SK-N-SH treated with all-trans-retinoic acid at 6 μM for 48 hours (cell line): ENCODE data around the gene SAMD8.

Source experiments
- ATAC-seq: fragments of 200-7000 bp; cut with Tn5 transposase; 3 replicates; pipeline ENCODE4 v1.9.1; 2020; ENCODE audit warnings: mild to moderate bottlenecking, moderate library complexity
- ARNTL ChIP-seq: fragments of 450-650 bp; formaldehyde crosslinking; IDR thresholded peaks from 2 replicates; pipeline ENCODE4 v1.5.0; 2020; ENCODE audit warnings: low read depth, mild to moderate bottlenecking, moderate library complexity, borderline replicate concordance
- BACH2 ChIP-seq: fragments of 250-450 bp; sonication (Bioruptor Pico); IDR thresholded peaks from 2 replicates; pipeline ENCODE4 v1.9.0; 2021; ENCODE audit warnings: mild to moderate bottlenecking, borderline replicate concordance
- CREB5 ChIP-seq: fragments of 250-450 bp; sonication (Bioruptor Pico); IDR thresholded peaks from 2 replicates; pipeline ENCODE4 v1.5.1; 2020; ENCODE audit warnings: low read depth, mild to moderate bottlenecking, moderate library complexity
- CSDC2 ChIP-seq: fragments of 250-450 bp; sonication (Bioruptor Pico); IDR thresholded peaks from 2 replicates; pipeline ENCODE4 v1.5.0; 2020; ENCODE audit warnings: mild to moderate bottlenecking, moderate library complexity
- CSRNP3 ChIP-seq: fragments of 250-450 bp; sonication (Bioruptor Pico); IDR thresholded peaks from 2 replicates; pipeline ENCODE4 v1.5.1; 2021; ENCODE audit warnings: mild to moderate bottlenecking, moderate library complexity
- GLIS3 ChIP-seq: fragments of 250-450 bp; sonication (Bioruptor Pico); IDR thresholded peaks from 2 replicates; pipeline ENCODE4 v1.5.0; 2020; ENCODE audit warnings: mild to moderate bottlenecking, moderate library complexity
- ISL1 ChIP-seq: fragments of 250-450 bp; sonication (Bioruptor Pico); IDR thresholded peaks from 2 replicates; pipeline ENCODE4 v2.1.2; 2022; ENCODE audit warnings: mild to moderate bottlenecking, moderate library complexity
- OSR1 ChIP-seq: fragments of 250-450 bp; sonication (Bioruptor Pico); IDR thresholded peaks from 2 replicates; pipeline ENCODE4 v1.8.0; 2022; ENCODE audit warnings: moderate library complexity, mild to moderate bottlenecking, inconsistent platforms
- PATZ1 ChIP-seq: fragments of 250-450 bp; sonication (Bioruptor Pico); IDR thresholded peaks from 2 replicates; pipeline ENCODE4 v1.8.0; 2020; ENCODE audit warnings: mild to moderate bottlenecking, moderate library complexity, borderline replicate concordance
- POU6F1 ChIP-seq: fragments of 250-450 bp; sonication (Bioruptor Pico); IDR thresholded peaks from 2 replicates; pipeline ENCODE4 v1.8.0; 2021; ENCODE audit warnings: low read depth, mild to moderate bottlenecking, moderate library complexity, borderline replicate concordance
- SNAI2 ChIP-seq: fragments of 250-450 bp; sonication (Bioruptor Pico); IDR thresholded peaks from 2 replicates; pipeline ENCODE4 v1.5.0; 2020; ENCODE audit warnings: mild to moderate bottlenecking, moderate library complexity
- TCF4 ChIP-seq: fragments of 250-450 bp; sonication (Bioruptor Pico); IDR thresholded peaks from 2 replicates; pipeline ENCODE4 v1.8.0; 2021; ENCODE audit warnings: mild to moderate bottlenecking, moderate library complexity, borderline replicate concordance
- TOX ChIP-seq: fragments of 250-450 bp; sonication (Bioruptor Pico); IDR thresholded peaks from 2 replicates; pipeline ENCODE4 v1.8.0; 2021; ENCODE audit warnings: mild to moderate bottlenecking, moderate library complexity, borderline replicate concordance
- TSHZ2 ChIP-seq: fragments of 250-450 bp; sonication (Bioruptor Pico); IDR thresholded peaks from 2 replicates; pipeline ENCODE4 v1.5.0; 2020; ENCODE audit warnings: mild to moderate bottlenecking, moderate library complexity
- ZC3H10 ChIP-seq: fragments of 250-450 bp; sonication (Bioruptor Pico); IDR thresholded peaks from 2 replicates; pipeline ENCODE4 v1.5.1; 2021; ENCODE audit warnings: mild to moderate bottlenecking, moderate library complexity
- ZFP3 ChIP-seq: fragments of 250-450 bp; sonication (Bioruptor Pico); IDR thresholded peaks from 2 replicates; pipeline ENCODE4 v1.5.0; 2020; ENCODE audit warnings: mild to moderate bottlenecking, moderate library complexity
- ZFP30 ChIP-seq: fragments of 450-650 bp; formaldehyde crosslinking; IDR thresholded peaks from 2 replicates; pipeline ENCODE4 v1.5.0; 2022; ENCODE audit warnings: mild to moderate bottlenecking, moderate library complexity
- ZNF565 ChIP-seq: fragments of 450-650 bp; formaldehyde crosslinking; conservative IDR thresholded peaks from 2 replicates; pipeline ENCODE4 v1.5.0; 2020; ENCODE audit warnings: low read depth, mild to moderate bottlenecking, moderate library complexity
- ZNF70 ChIP-seq: fragments of 450-650 bp; formaldehyde crosslinking; IDR thresholded peaks from 2 replicates; pipeline ENCODE4 v1.5.0; 2020; ENCODE audit warnings: mild to moderate bottlenecking, moderate library complexity
- ZNF8 ChIP-seq: fragments of 450-650 bp; formaldehyde crosslinking; IDR thresholded peaks from 2 replicates; pipeline ENCODE4 v1.5.0; 2020; ENCODE audit warnings: mild to moderate bottlenecking, moderate library complexity

Gene SAMD8

GRCh38 chr10:75065076-75065475 is 46.4 kb upstream of the SAMD8 start:
- TF ChIP-seq BACH2 (CRISPR knock-in tag): no peak
- TF ChIP-seq ZNF8: no peak
- no peak for TF ChIP-seq CSRNP3 (CRISPR knock-in tag)
- TF ChIP-seq ZNF70 (CRISPR knock-in tag): no peak
- no peak for TF ChIP-seq POU6F1 (CRISPR knock-in tag)
- TF ChIP-seq OSR1: no peak
- no peak for TF ChIP-seq CREB5 (CRISPR knock-in tag)
- no peak for TF ChIP-seq PATZ1
- no peak for TF ChIP-seq TCF4
- TF ChIP-seq ZFP3: no peak
- no peak for TF ChIP-seq ZFP30 (CRISPR knock-in tag)
- no peak for TF ChIP-seq SNAI2 (CRISPR knock-in tag)
- TF ChIP-seq CSDC2 (CRISPR knock-in tag): no peak
- TF ChIP-seq TSHZ2 (CRISPR knock-in tag): no peak
- TF ChIP-seq ISL1 (CRISPR knock-in tag): no peak
- no peak for ATAC-seq

GRCh38 chr10:75066271-75066670 is 45.2 kb upstream of the SAMD8 start:
- no peak for ATAC-seq
- TF ChIP-seq ARNTL (CRISPR knock-in tag): no peak
- TF ChIP-seq ZFP30 (CRISPR knock-in tag): no peak
- TF ChIP-seq BACH2 (CRISPR knock-in tag): no peak
- no peak for TF ChIP-seq PATZ1
- TF ChIP-seq CREB5 (CRISPR knock-in tag): no peak
- no peak for TF ChIP-seq SNAI2 (CRISPR knock-in tag)
- no peak for TF ChIP-seq ZNF565
- TF ChIP-seq ZC3H10: no peak
- TF ChIP-seq TOX: no peak
- no peak for TF ChIP-seq GLIS3
- no peak for TF ChIP-seq ZNF8
